Activated B cell treated with CpG ODN at 0.5 μM for 24 hours (primary cell): ENCODE measurements around the gene KAT2B. TPM values are rescaled to one million over a fixed set of nuclear protein-coding genes. Genes with fewer than 3 reads are reported as not detected.

ENCODE experiments used
- ATAC-seq: fragments of 200-7000 bp; cut with Tn5 transposase; one replicate; pipeline ENCODE4 v1.10.0; 2021; ENCODE audit warnings: low read depth, mild to moderate bottlenecking, moderate library complexity
- CTCF ChIA-PET: fragments of 350-600 bp; sonication (Branson Sonifier 250); formaldehyde crosslinking; loops from one replicate; lab custom pipeline; 2021; ENCODE audit warnings: antibody characterized with exemption; lab: Charles Lee
- POLR2A ChIA-PET: fragments of 350-600 bp; sonication (Branson Sonifier 250); formaldehyde crosslinking; loops from one replicate; lab custom pipeline; 2021; ENCODE audit warnings: antibody characterized with exemption; lab: Charles Lee
- DNase-seq: peaks from one replicate; pipeline ENCODE4 v3.0.0; 2022
- H3K27ac Mint-ChIP-seq: one replicate; pipeline ENCODE4 v1.8.0; 2020; ENCODE audit warnings: mixed read lengths
- H3K27me3 Mint-ChIP-seq: one replicate; pipeline ENCODE4 v1.8.0; 2021; ENCODE audit warnings: mixed read lengths
- H3K36me3 Mint-ChIP-seq: one replicate; pipeline ENCODE4 v1.8.0; 2021; ENCODE audit warnings: low read depth, mixed read lengths
- H3K4me1 Mint-ChIP-seq: one replicate; pipeline ENCODE4 v1.8.0; 2021; ENCODE audit warnings: mixed read lengths
- H3K4me3 Mint-ChIP-seq: one replicate; pipeline ENCODE4 v1.8.0; 2020; ENCODE audit warnings: mild to moderate bottlenecking, mixed read lengths
- H3K9me3 Mint-ChIP-seq: one replicate; pipeline ENCODE4 v1.8.0; 2020; ENCODE audit warnings: mixed read lengths
- CTCF ChIP-seq: fragments of 200-600 bp; IDR thresholded peaks from one replicate; pipeline ENCODE4 v1.8.0; 2022; ENCODE audit warnings: antibody characterized with exemption, mild to moderate bottlenecking
- intact Hi-C: fragments of 100-400 bp; cut with micrococcal nuclease; formaldehyde crosslinking; loops from one replicate; pipeline ENCODE4 v1.15.1; 2024
- total RNA-seq: library from RNA; stranded (reverse); gene quantifications from 2 replicates; pipeline ENCODE4 v1.2.3, GENCODE V29; 2022

The KAT2B gene
- total RNA-seq, 1 donor from 2014 or later = 35.9 TPM

- TF ChIP-seq CTCF = no peak
- Mint-ChIP-seq H3K4me3 (no peak overlapping the region), H3K27ac (no peak overlapping the region), H3K4me1 (no peaks in the 10 kb centered on the region), H3K27me3 (no peaks in the 10 kb centered on the region), H3K36me3 (peaks cover 74% of the 10 kb centered on the region), H3K9me3 (no peaks in the 10 kb centered on the region)
- intact Hi-C loops = no loop called here
- ChIA-PET POLR2A (no interaction called here), CTCF (no interaction called here)
- no peak for DNase-seq
- ATAC-seq = no peak
These were observed 71.6 kb downstream of the KAT2B start for GRCh38 chr3:20111836-20112235.

DNA sequence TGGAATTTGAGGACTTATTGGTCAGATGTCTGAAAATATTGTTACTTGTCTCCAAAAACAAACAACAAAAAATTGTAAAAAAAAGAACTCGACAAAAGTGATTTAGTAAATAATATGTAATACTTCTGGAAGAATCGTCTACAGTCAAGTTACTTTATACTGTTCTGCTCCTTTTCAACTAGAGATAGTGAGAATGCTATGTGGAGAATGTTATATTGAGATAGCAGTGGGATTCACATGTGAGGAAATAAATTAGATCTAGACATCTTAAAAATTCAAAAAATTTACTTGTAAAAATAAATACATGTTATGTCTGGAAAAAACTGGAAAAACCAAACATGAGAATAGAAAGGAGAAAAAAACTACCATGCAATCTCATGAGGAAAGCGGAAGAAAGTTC lies 80.8 kb downstream of the KAT2B start:
- intact Hi-C loops = no loop called here
- H3K27me3 Mint-ChIP-seq = no peaks in the 10 kb centered on the region
- H3K4me3 Mint-ChIP-seq = no peak overlapping the region
- ChIA-PET CTCF (no interaction called here), POLR2A (no interaction called here)
- no peak for TF ChIP-seq CTCF
- peaks cover 66% of the 10 kb centered on the region for H3K36me3 Mint-ChIP-seq
- H3K4me1 Mint-ChIP-seq = peaks cover 12% of the 10 kb centered on the region
- H3K9me3 Mint-ChIP-seq = no peaks in the 10 kb centered on the region
- H3K27ac Mint-ChIP-seq = no peak overlapping the region
- DNase-seq (no peak), ATAC-seq (no peak)

GRCh38 chr3:20123131-20123652 lies 82.9 kb downstream of the KAT2B start:
- ChIA-PET CTCF (no interaction called here), POLR2A (interaction anchor here (0.6 kb wide), 1 partner anchor 134 kb away, joined by 3 read pairs; no protein-coding TSS in a partner anchor)
- H3K27ac Mint-ChIP-seq = no peak overlapping the region
- H3K9me3 Mint-ChIP-seq = no peaks in the 10 kb centered on the region
- DNase-seq = no peak
- H3K4me3 Mint-ChIP-seq = no peak overlapping the region
- H3K27me3 Mint-ChIP-seq = no peaks in the 10 kb centered on the region
- intact Hi-C loops = no loop called here
- peaks cover 33% of the 10 kb centered on the region for H3K4me1 Mint-ChIP-seq
- ATAC-seq = no peak
- H3K36me3 Mint-ChIP-seq = peaks cover 57% of the 10 kb centered on the region
- TF ChIP-seq CTCF = no peak

- intact Hi-C loops = loop anchor here (5.0 kb wide), 1 partner anchor 778 kb away; no protein-coding TSS in a partner anchor
- ChIA-PET CTCF (no interaction called here), POLR2A (interaction anchor here (0.7 to 2.2 kb wide), 7 partner anchors 12 to 179 kb away, joined by 3 to 35 read pairs (median 5); partner anchors contain the start of genes KAT2B and SGO1)
- H3K4me1 Mint-ChIP-seq = peaks cover 38% of the 10 kb centered on the region
- TF ChIP-seq CTCF = no peak
- H3K9me3 Mint-ChIP-seq = no peaks in the 10 kb centered on the region
- H3K4me3 Mint-ChIP-seq = no peak overlapping the region
- peak overlapping the region; percentile 87 for H3K27ac Mint-ChIP-seq
- H3K36me3 Mint-ChIP-seq = peaks cover 55% of the 10 kb centered on the region
- DNase-seq (no peak), ATAC-seq (no peak)
- H3K27me3 Mint-ChIP-seq = no peaks in the 10 kb centered on the region
These were observed 85.0 kb downstream of the KAT2B start for GRCh38 chr3:20125289-20125688.

DNA sequence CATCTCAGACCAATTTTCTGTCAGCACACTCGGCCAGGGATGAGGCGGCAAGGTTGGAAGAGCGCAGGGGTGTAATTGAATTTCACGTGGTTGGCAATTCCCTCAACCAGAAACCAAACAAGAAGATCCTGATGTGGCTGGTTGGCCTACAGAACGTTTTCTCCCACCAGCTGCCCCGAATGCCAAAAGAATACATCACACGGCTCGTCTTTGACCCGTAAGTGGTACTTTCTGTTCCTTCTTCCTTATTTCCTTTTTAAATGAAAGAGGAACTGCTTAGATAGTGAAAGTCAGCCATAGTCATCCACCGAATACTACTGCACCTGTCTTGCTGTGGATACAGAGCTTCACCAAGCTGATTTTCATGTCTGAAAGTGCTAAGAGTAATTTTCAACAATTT lies 85.7 kb downstream of the KAT2B start:
- TF ChIP-seq CTCF = no peak
- Mint-ChIP-seq H3K27ac (peak overlapping the region; percentile 87), H3K36me3 (peaks cover 55% of the 10 kb centered on the region), H3K9me3 (no peaks in the 10 kb centered on the region), H3K27me3 (no peaks in the 10 kb centered on the region), H3K4me3 (peak overlapping the region; percentile 58), H3K4me1 (peaks cover 38% of the 10 kb centered on the region)
- peak; percentile 95 for ATAC-seq
- intact Hi-C loops = loop anchor here (1.0 to 5.0 kb wide), 8 partner anchors 33 to 979 kb away; partner anchors contain the start of genes RAB5A and SGO1
- CTCF ChIA-PET = interaction anchor here (1.0 kb wide), 2 partner anchors 60 to 85 kb away, joined by 3 read pairs; partner anchors contain the start of gene SGO1
- peak; percentile 39 for DNase-seq
- POLR2A ChIA-PET = interaction anchor here (0.5 to 2.2 kb wide), 10 partner anchors 12 to 257 kb away, joined by 3 to 35 read pairs (median 5); partner anchors contain the start of genes KAT2B and SGO1
